ENCODE data around the gene LRP1-AS.

GRCh38 chr12:57153415-57153997, 6.1 kb upstream of the LRP1-AS start:
- TF ChIP-seq CTCF (IDR thresholded peaks at IDR 0.05) (no peak), POLR2A (IDR thresholded peaks at IDR 0.05) (no peak)
